Measurements from ENCODE around the gene ITIH1. TPM values are rescaled to one million over a fixed set of nuclear protein-coding genes. Genes with fewer than 3 reads are reported as not detected.
"Not testable (repeated sequence)": the region's sequence is repeated elsewhere in the genome, so short reads cannot be mapped to it uniquely, and the experiment has no call there.

The ITIH1 gene, protein sequence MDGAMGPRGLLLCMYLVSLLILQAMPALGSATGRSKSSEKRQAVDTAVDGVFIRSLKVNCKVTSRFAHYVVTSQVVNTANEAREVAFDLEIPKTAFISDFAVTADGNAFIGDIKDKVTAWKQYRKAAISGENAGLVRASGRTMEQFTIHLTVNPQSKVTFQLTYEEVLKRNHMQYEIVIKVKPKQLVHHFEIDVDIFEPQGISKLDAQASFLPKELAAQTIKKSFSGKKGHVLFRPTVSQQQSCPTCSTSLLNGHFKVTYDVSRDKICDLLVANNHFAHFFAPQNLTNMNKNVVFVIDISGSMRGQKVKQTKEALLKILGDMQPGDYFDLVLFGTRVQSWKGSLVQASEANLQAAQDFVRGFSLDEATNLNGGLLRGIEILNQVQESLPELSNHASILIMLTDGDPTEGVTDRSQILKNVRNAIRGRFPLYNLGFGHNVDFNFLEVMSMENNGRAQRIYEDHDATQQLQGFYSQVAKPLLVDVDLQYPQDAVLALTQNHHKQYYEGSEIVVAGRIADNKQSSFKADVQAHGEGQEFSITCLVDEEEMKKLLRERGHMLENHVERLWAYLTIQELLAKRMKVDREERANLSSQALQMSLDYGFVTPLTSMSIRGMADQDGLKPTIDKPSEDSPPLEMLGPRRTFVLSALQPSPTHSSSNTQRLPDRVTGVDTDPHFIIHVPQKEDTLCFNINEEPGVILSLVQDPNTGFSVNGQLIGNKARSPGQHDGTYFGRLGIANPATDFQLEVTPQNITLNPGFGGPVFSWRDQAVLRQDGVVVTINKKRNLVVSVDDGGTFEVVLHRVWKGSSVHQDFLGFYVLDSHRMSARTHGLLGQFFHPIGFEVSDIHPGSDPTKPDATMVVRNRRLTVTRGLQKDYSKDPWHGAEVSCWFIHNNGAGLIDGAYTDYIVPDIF
- total RNA-seq = not detected
- polyA plus RNA-seq = not detected

- Mint-ChIP-seq H3K4me1 (peaks cover 0 to 2% (median 0%) of the 10 kb centered on the region in 4 donors), H3K36me3 (no peaks in the 10 kb centered on the region), H3K4me3 (no peak within 1 kb of the TSS), H3K27me3 (peaks cover 18% of the 10 kb centered on the region), H3K27ac (no peak within 1 kb of the TSS), H3K9me3 (no peaks in the 10 kb centered on the region)
- Histone ChIP-seq H3K9me3 (ENCODE audit: control insufficient read depth in 2 of 2, low read length in 2 of 2) (no peaks in the 10 kb centered on the region), H3K4me3 (ENCODE audit: low read depth, low read length) (no peak within 1 kb of the TSS), H3K36me3 (ENCODE audit: control insufficient read depth, insufficient read depth, low read length) (no peaks in the 10 kb centered on the region), H3K27me3 (ENCODE audit: control insufficient read depth, insufficient read depth, low read length) (peaks cover 4% of the 10 kb centered on the region), H3K4me1 (ENCODE audit: control insufficient read depth, insufficient read depth, low read length, poor library complexity, severe bottlenecking) (no peaks in the 10 kb centered on the region), H3K27ac (ENCODE audit: insufficient read depth, low read length, poor library complexity, severe bottlenecking) (no peak within 1 kb of the TSS)
- ATAC-seq (ENCODE audit: low read depth in 2 of 2) = no peak
- DNase-seq = no peak
Observed at GRCh38 chr3:52777127-52777958, at the start of gene ITIH1. Gene ITIH1 (plus strand): TSS chr3:52777599. CDS start chr3:52777616, 17 bp downstream.

- peaks cover 0 to 12% of the 10 kb centered on the region in 2 experiments for H3K9me3 ChIP-seq (ENCODE audit: control insufficient read depth in 2 of 2, low read length in 2 of 2)
- Mint-ChIP-seq H3K9me3 (peaks cover 0 to 26% (median 9%) of the 10 kb centered on the region in 7 donors), H3K36me3 (peaks cover 43% of the 10 kb centered on the region)
- H3K27me3 Mint-ChIP-seq; H3K27me3 ChIP-seq (ENCODE audit: control insufficient read depth, insufficient read depth, low read length); H3K4me1 ChIP-seq (ENCODE audit: control insufficient read depth, insufficient read depth, low read length, poor library complexity, severe bottlenecking); H3K4me3 ChIP-seq (ENCODE audit: low read depth, low read length); H3K4me3 Mint-ChIP-seq; H3K27ac Mint-ChIP-seq; ATAC-seq (ENCODE audit: low read depth in 2 of 2); H3K4me1 Mint-ChIP-seq; H3K27ac ChIP-seq (ENCODE audit: insufficient read depth, low read length, poor library complexity, severe bottlenecking); DNase-seq: not testable (repeated sequence)
- H3K36me3 ChIP-seq (ENCODE audit: control insufficient read depth, insufficient read depth, low read length) = peaks cover 24% of the 10 kb centered on the region
Observed at GRCh38 chr3:52728753-52729152, 48.6 kb upstream of the ITIH1 start.

DNA sequence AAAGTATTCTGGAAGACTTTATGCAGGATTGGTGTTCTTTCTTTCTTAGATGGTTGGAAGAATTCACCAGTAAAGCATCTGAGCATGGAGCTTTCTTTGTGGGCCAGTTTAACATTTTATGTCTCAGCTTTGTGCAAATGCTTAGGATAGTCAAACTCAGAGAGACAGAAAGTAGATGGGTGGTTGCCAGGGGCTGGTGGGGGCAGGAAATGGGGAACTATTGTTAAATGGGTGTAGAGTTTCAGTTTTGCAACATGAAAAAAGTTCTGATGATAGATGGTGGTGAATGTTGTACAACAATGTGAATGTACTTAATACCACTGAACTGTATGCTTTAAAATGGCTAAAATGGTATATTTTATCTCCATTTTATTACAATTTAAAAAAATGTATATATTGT is 46.7 kb upstream of the ITIH1 start:
- Mint-ChIP-seq H3K27ac (no peak overlapping the region), H3K27me3 (no peaks in the 10 kb centered on the region), H3K4me3 (no peak overlapping the region), H3K4me1 (peaks cover 0 to 7% (median 0%) of the 10 kb centered on the region in 4 donors), H3K36me3 (peaks cover 52% of the 10 kb centered on the region), H3K9me3 (peaks cover 0 to 26% (median 9%) of the 10 kb centered on the region in 7 donors)
- Histone ChIP-seq H3K36me3 (ENCODE audit: control insufficient read depth, insufficient read depth, low read length) (peaks cover 26% of the 10 kb centered on the region), H3K27ac (ENCODE audit: insufficient read depth, low read length, poor library complexity, severe bottlenecking) (no peak overlapping the region), H3K9me3 (ENCODE audit: control insufficient read depth in 2 of 2, low read length in 2 of 2) (peaks cover 0 to 12% of the 10 kb centered on the region in 2 experiments), H3K27me3 (ENCODE audit: control insufficient read depth, insufficient read depth, low read length) (no peaks in the 10 kb centered on the region), H3K4me1 (ENCODE audit: control insufficient read depth, insufficient read depth, low read length, poor library complexity, severe bottlenecking) (no peaks in the 10 kb centered on the region), H3K4me3 (ENCODE audit: low read depth, low read length) (no peak overlapping the region)
- peak in 1 of 3 donors; percentile 38 for DNase-seq
- ATAC-seq (ENCODE audit: low read depth in 2 of 2) = no peak

- no peaks in the 10 kb centered on the region for H3K27me3 Mint-ChIP-seq
- no peak for ATAC-seq (ENCODE audit: low read depth in 2 of 2)
Observed at GRCh38 chr3:52731590-52731989, 45.8 kb upstream of the ITIH1 start.

DNA sequence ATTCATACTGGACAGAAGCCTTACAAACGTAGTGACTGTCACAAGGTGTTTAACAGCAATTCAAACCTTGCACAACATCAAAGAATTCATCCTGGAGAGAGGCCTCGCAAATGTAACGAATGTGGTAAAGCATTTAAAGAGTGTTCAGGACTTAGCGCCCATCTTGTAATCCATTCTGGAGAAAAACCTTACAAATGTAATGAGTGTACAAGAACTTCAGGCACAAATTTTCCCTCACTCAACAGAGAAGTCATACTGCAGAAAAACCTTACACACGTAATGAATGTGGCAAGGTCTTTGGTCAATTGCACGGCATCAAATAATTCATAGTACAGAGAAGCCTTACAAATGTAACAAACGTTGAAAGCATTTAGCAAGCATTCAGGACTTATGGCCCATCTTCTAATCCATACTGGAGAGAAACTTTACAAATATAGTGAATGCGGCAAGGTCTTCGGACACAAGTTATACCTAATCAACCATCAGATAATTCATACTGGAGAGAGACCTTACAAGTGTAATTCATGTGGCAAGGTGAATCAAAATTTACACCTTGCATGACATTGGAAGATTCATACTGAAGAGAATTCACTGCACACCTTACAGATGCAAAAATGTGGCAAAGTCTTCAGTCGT is 44.0 kb upstream of the ITIH1 start:
- no peaks in the 10 kb centered on the region for H3K4me1 ChIP-seq (ENCODE audit: control insufficient read depth, insufficient read depth, low read length, poor library complexity, severe bottlenecking)
- H3K9me3 ChIP-seq (ENCODE audit: control insufficient read depth in 2 of 2, low read length in 2 of 2) = peaks cover 0 to 12% of the 10 kb centered on the region in 2 experiments
- no peak overlapping the region for H3K4me3 Mint-ChIP-seq
- H3K27me3 Mint-ChIP-seq = no peaks in the 10 kb centered on the region
- H3K4me1 Mint-ChIP-seq = peaks cover 0 to 7% (median 2%) of the 10 kb centered on the region in 4 donors
- H3K36me3 ChIP-seq (ENCODE audit: control insufficient read depth, insufficient read depth, low read length) = peaks cover 33% of the 10 kb centered on the region
- no peak overlapping the region for H3K4me3 ChIP-seq (ENCODE audit: low read depth, low read length)
- H3K27ac ChIP-seq (ENCODE audit: insufficient read depth, low read length, poor library complexity, severe bottlenecking) = no peak overlapping the region
- H3K27ac Mint-ChIP-seq = no peak overlapping the region
- peaks cover 57% of the 10 kb centered on the region for H3K36me3 Mint-ChIP-seq
- H3K27me3 ChIP-seq (ENCODE audit: control insufficient read depth, insufficient read depth, low read length) = no peaks in the 10 kb centered on the region
- peaks cover 0 to 25% (median 7%) of the 10 kb centered on the region in 7 donors for H3K9me3 Mint-ChIP-seq
- ATAC-seq (ENCODE audit: low read depth in 2 of 2) (no peak), DNase-seq (no peak)

More at GRCh38 chr3:52731590-52731989, 45.8 kb upstream of the ITIH1 start:
- peaks cover 57% of the 10 kb centered on the region for H3K36me3 Mint-ChIP-seq
- Histone ChIP-seq H3K4me1 (ENCODE audit: control insufficient read depth, insufficient read depth, low read length, poor library complexity, severe bottlenecking) (no peaks in the 10 kb centered on the region), H3K9me3 (ENCODE audit: control insufficient read depth in 2 of 2, low read length in 2 of 2) (peaks cover 0 to 12% of the 10 kb centered on the region in 2 experiments), H3K27me3 (ENCODE audit: control insufficient read depth, insufficient read depth, low read length) (no peaks in the 10 kb centered on the region), H3K4me3 (ENCODE audit: low read depth, low read length) (no peak overlapping the region), H3K27ac (ENCODE audit: insufficient read depth, low read length, poor library complexity, severe bottlenecking) (no peak overlapping the region), H3K36me3 (ENCODE audit: control insufficient read depth, insufficient read depth, low read length) (peaks cover 29% of the 10 kb centered on the region)
- no peak overlapping the region for H3K4me3 Mint-ChIP-seq
- DNase-seq = no peak
- no peak overlapping the region for H3K27ac Mint-ChIP-seq
- peaks cover 0 to 7% (median 0%) of the 10 kb centered on the region in 4 donors for H3K4me1 Mint-ChIP-seq
- peaks cover 0 to 26% (median 7%) of the 10 kb centered on the region in 7 donors for H3K9me3 Mint-ChIP-seq

GRCh38 chr3:52739730-52740129 is 37.7 kb upstream of the ITIH1 start:
- DNase-seq (no peak), ATAC-seq (ENCODE audit: low read depth in 2 of 2) (no peak)
- Mint-ChIP-seq H3K9me3 (no peaks in the 10 kb centered on the region), H3K36me3 (peaks cover 30% of the 10 kb centered on the region), H3K27me3 (no peaks in the 10 kb centered on the region), H3K4me1 (peaks cover 0 to 9% (median 0%) of the 10 kb centered on the region in 4 donors), H3K27ac (peak overlapping the region in 1 of 3 donors; percentile 62), H3K4me3 (no peak overlapping the region)
- no peaks in the 10 kb centered on the region for H3K27me3 ChIP-seq (ENCODE audit: control insufficient read depth, insufficient read depth, low read length)
- no peaks in the 10 kb centered on the region for H3K4me1 ChIP-seq (ENCODE audit: control insufficient read depth, insufficient read depth, low read length, poor library complexity, severe bottlenecking)
- H3K36me3 ChIP-seq (ENCODE audit: control insufficient read depth, insufficient read depth, low read length) = peaks cover 45% of the 10 kb centered on the region
- H3K27ac ChIP-seq (ENCODE audit: insufficient read depth, low read length, poor library complexity, severe bottlenecking) = no peak overlapping the region
- H3K4me3 ChIP-seq (ENCODE audit: low read depth, low read length) = no peak overlapping the region
- no peaks in the 10 kb centered on the region for H3K9me3 ChIP-seq (ENCODE audit: control insufficient read depth in 2 of 2, low read length in 2 of 2)

Data from CD4-positive, CD25-positive, alpha-beta regulatory T cell (primary cell).